Activated CD4-positive, CD25-positive, alpha-beta regulatory T cell (primary cell): ENCODE data around the gene XCR1.

Experiments
- DNase-seq, 4 experiments: peaks; one replicate each; lab custom pipeline; 2025; lab: John Stamatoyannopoulos, UW

Gene XCR1

DNA sequence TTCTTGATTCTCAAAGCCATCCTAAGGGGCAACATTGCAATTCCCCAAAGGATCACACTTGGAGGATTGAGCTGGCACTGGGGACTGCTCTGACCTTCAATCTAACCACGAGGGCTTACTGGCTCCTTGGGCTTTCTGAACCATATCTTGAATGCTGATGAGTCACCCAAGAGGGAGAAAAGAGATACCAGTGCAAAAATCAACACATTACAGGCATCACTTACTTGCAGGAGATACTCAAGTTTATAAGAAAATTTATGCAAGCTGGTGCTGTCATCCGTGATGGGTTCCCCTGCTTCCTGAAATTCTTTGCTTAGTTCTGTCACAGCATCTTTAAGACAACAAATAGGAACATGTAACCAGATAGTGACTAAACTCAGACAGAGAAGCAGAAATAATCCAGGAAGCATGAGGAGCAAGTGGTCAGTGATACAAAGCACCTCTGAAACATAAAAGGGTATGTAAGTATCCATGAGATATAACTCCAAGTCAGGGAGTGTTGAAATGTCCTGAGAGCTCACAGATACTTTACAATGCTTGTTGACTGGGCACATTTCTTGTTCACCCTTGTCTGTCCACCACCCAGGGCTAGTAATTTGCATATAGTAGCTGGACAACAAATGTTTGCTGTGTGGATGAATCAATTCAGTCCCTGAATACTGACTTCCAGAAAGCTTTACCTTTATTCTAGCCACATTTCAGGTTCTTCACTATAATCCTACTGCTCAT is 45.8 kb downstream of the XCR1 start:
- DNase-seq = no peak

DNA sequence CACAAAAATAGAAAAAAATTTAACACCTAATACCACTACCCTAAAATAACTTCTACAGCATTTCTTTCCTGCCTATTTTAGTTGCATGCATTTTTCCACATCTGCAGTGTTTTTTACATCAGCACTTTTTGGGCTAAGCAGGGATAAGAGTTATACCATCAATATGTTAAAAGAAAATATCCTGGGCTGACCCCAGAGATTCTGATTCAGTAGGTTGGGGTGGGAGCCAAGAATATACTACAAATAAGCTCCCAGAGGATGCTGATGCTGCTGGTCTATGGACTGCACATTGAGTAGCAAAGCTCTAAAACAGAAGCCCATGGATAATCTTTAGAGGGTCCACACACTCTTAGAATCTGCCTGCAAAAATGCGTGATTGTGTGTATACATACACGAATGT is 46.5 kb downstream of the XCR1 start:
- DNase-seq = no peak

GRCh38 chr3:45980229-45980813 is 47.0 kb downstream of the XCR1 start:
- peak in 1 of 4 experiments; percentile 11 for DNase-seq

- DNase-seq = no peak
These were observed 47.9 kb downstream of the XCR1 start for GRCh38 chr3:45979378-45979777.

GRCh38 chr3:45978006-45978761 is 49.1 kb downstream of the XCR1 start:
- DNase-seq = peak in 2 of 4 experiments; percentile 10 to 16

DNA sequence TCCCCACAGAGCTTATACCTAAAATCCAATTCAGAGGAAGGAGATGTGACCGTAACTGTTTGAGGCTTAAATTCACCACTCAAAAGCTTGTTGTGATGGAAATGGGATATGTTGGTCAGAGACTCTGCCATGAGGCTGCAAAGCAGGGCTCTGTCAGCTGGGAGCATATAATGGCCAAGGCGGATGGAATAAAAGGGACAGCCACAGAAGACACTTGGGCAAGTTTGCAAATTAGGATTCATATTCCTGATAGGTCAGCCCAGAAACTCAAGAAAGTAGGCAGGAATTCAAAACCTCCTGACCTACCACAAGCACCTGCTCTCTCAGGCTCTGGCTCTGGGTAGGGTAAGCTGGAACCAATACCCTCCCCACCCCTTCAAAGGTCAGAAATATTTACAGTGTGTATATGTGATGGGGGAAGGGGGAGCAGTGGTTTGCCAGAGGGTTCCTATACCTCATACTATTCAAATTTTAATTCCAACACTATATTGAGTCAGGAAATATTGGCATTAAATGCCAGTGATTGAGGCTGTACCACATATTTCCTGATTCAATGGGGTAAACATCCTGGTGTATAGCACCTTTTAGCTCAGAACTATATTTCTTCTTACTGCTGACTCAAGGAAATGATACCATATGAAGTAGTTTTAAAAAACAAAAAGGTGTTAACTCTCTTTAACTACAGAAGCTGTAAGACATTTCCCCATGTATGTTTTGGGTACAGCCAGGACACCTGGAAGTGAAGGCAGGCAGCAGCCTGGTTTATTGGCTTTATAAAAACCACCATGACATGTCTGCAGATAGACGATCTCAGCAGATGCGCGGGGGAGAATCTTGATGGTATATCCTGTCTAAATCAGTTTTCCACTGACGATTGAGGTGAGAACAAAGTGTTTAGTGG is 50.8 kb downstream of the XCR1 start:
- no peak for DNase-seq

GRCh38 chr3:45975686-45976085 is 51.6 kb downstream of the XCR1 start:
- no peak for DNase-seq

- DNase-seq = no peak
These were observed 52.6 kb downstream of the XCR1 start for GRCh38 chr3:45974686-45975085.

DNA sequence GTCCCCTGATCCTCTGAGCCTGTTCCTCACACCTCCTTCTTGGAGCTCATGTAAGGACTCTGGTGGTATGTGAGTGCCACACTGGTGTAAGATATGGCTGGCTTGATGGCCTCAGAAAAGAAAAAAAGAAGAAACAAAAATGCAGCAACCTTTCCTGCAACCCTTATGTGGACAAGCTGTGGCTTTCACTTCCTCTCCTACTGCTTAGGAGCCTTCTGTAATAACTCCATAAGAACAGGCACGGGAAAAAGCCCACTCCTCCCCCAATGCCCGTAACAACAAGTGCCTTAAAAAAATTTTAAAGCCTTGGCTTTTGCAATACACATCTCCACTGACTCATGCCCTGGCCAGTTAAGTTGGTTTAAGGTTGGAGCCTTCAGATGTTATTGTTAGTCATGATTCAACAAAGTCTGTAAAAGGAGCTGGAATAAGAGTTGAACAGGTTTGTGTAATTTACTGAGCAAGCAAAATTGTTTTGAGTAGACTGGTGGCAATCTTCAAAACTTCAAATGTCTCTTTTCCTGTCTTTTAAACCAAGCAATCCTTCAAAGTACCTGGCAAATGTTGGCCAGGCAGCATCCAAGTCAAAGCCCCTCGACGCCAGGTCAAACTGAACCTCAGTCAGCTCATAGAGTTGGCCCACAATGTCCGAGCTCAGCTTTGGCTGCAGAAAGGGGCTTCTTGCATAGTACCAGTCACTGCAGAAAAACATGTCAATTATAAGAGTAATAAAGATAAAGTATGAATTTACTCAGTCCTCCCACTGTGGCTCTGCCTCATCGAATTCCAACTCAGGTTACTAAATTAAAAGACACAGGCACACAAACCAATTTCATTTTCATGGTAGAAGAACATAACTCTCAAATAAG is 54.5 kb downstream of the XCR1 start:
- DNase-seq = no peak

GRCh38 chr3:45969953-45970352 is 57.3 kb downstream of the XCR1 start:
- DNase-seq = no peak

GRCh38 chr3:45969116-45969515 is 58.2 kb downstream of the XCR1 start:
- no peak for DNase-seq

DNA sequence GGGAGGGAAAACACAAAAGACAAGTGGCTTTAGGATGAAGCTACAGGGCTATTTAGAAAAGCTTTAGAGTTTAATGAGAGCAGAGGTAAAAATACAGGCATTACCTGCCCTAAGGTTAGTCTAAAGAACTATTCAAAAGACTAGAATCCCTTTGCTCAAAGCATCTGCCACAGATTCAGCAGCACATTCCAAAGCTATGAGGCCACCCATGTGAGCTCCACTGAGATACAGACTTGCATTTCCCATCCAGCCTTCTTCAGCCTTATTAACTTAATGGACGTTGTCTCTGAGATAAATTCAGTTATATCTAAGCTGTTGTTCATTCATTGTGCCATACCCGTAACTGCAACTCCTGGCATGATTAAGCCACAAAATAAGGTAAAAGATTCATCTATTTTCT is 58.6 kb downstream of the XCR1 start:
- DNase-seq = no peak

GRCh38 chr3:45968149-45968548 is 59.1 kb downstream of the XCR1 start:
- DNase-seq = no peak

DNA sequence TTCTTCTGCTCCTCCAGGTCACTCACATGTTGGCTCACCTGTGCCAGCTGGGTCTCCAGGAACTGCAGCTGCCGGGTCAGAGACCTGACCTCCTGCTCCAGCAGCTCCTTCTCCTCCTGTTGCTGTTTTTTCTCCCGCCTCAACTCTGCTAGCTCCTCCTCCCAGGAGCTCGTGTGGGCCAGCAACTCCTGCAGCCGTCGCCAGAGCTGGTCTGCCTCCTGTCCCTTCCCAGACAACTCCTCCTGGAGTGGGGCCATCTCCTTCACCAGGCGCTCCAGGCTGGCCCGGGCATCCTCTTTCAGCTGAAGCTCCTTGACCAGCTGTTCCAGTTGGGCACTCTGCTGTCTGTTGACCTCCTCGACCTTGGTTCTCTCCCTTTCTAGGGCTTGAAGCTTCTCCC is 59.6 kb downstream of the XCR1 start:
- DNase-seq = no peak
